ENCODE measurements around the gene IFITM5.

The IFITM5 gene

GRCh38 chr11:316891-317301, 17.6 kb upstream of the IFITM5 start:
- ATAC-seq = no peak
- TF ChIP-seq ARNTL (CRISPR knock-in tag; IDR thresholded peaks at IDR 0.05; ENCODE audit: borderline replicate concordance, low read depth) (no peak), POU6F1 (CRISPR knock-in tag; IDR thresholded peaks at IDR 0.05; ENCODE audit: borderline replicate concordance, low read depth) (no peak), RARB (CRISPR knock-in tag; IDR thresholded peaks at IDR 0.05) (no peak), ZFP30 (CRISPR knock-in tag; IDR thresholded peaks at IDR 0.05) (no peak), CSDC2 (CRISPR knock-in tag; IDR thresholded peaks at IDR 0.05) (no peak), TOX (CRISPR knock-in tag; IDR thresholded peaks at IDR 0.05; ENCODE audit: borderline replicate concordance) (no peak), SNAI2 (CRISPR knock-in tag; IDR thresholded peaks at IDR 0.05) (no peak), ISL1 (CRISPR knock-in tag; IDR thresholded peaks at IDR 0.05) (no peak), ZFP3 (CRISPR knock-in tag; IDR thresholded peaks at IDR 0.05) (no peak), TSHZ2 (CRISPR knock-in tag; IDR thresholded peaks at IDR 0.05) (no peak), ZC3H10 (CRISPR knock-in tag; IDR thresholded peaks at IDR 0.05) (no peak), OSR1 (CRISPR knock-in tag; IDR thresholded peaks at IDR 0.05) (no peak), CSRNP3 (CRISPR knock-in tag; IDR thresholded peaks at IDR 0.05) (no peak), BACH2 (CRISPR knock-in tag; IDR thresholded peaks at IDR 0.05; ENCODE audit: borderline replicate concordance) (no peak), CREB5 (CRISPR knock-in tag; IDR thresholded peaks at IDR 0.05; ENCODE audit: low read depth) (no peak), PATZ1 (CRISPR knock-in tag; IDR thresholded peaks at IDR 0.05; ENCODE audit: borderline replicate concordance) (no peak), ZNF8 (CRISPR knock-in tag; IDR thresholded peaks at IDR 0.05) (no peak), ESRRG (CRISPR knock-in tag; IDR thresholded peaks at IDR 0.05) (no peak), GLIS3 (CRISPR knock-in tag; IDR thresholded peaks at IDR 0.05) (no peak)

- ATAC-seq = no peak
- no peak for TF ChIP-seq CSRNP3 (CRISPR knock-in tag; IDR thresholded peaks at IDR 0.05)
Observed at GRCh38 chr11:316031-316701, 16.8 kb upstream of the IFITM5 start.

- no peak for ATAC-seq
- no peak for TF ChIP-seq TCF4 (CRISPR knock-in tag; IDR thresholded peaks at IDR 0.05; ENCODE audit: borderline replicate concordance)
- no peak for TF ChIP-seq ARNTL (CRISPR knock-in tag; IDR thresholded peaks at IDR 0.05; ENCODE audit: borderline replicate concordance, low read depth)
- TF ChIP-seq ISL1 (CRISPR knock-in tag; IDR thresholded peaks at IDR 0.05) = no peak
- no peak for TF ChIP-seq BACH2 (CRISPR knock-in tag; IDR thresholded peaks at IDR 0.05; ENCODE audit: borderline replicate concordance)
- TF ChIP-seq CREB5 (CRISPR knock-in tag; IDR thresholded peaks at IDR 0.05; ENCODE audit: low read depth) = no peak
- no peak for TF ChIP-seq ZNF565 (CRISPR knock-in tag; conservative IDR thresholded peaks at IDR 0.05; ENCODE audit: low read depth)
- no peak for TF ChIP-seq ZNF8 (CRISPR knock-in tag; IDR thresholded peaks at IDR 0.05)
- TF ChIP-seq ZFP30 (CRISPR knock-in tag; IDR thresholded peaks at IDR 0.05) = no peak
- no peak for TF ChIP-seq ZC3H10 (CRISPR knock-in tag; IDR thresholded peaks at IDR 0.05)
- no peak for TF ChIP-seq SNAI2 (CRISPR knock-in tag; IDR thresholded peaks at IDR 0.05)
- no peak for TF ChIP-seq RARB (CRISPR knock-in tag; IDR thresholded peaks at IDR 0.05)
- no peak for TF ChIP-seq ESRRG (CRISPR knock-in tag; IDR thresholded peaks at IDR 0.05)
- TF ChIP-seq OSR1 (CRISPR knock-in tag; IDR thresholded peaks at IDR 0.05) = no peak
- TF ChIP-seq PPARA (CRISPR knock-in tag; IDR thresholded peaks at IDR 0.05; ENCODE audit: borderline replicate concordance) = no peak
- TF ChIP-seq TOX (CRISPR knock-in tag; IDR thresholded peaks at IDR 0.05; ENCODE audit: borderline replicate concordance) = no peak
- no peak for TF ChIP-seq POU6F1 (CRISPR knock-in tag; IDR thresholded peaks at IDR 0.05; ENCODE audit: borderline replicate concordance, low read depth)
- TF ChIP-seq CSDC2 (CRISPR knock-in tag; IDR thresholded peaks at IDR 0.05) = no peak
Observed at GRCh38 chr11:315516-315994, 16.2 kb upstream of the IFITM5 start.
